NCI-H146 treated with DMSO at 0.1 percent for 48 hours (cell line): ENCODE results near the gene ZNF668.
"Not testable (repeated sequence)": the region's sequence is repeated elsewhere in the genome, so short reads cannot be mapped to it uniquely, and the experiment has no call there.

ENCODE experiments used
- DNase-seq: peaks from one replicate; lab custom pipeline; 2025; ENCODE audit not compliant: unreplicated experiment; lab: John Stamatoyannopoulos, UW

The ZNF668 gene

DNA sequence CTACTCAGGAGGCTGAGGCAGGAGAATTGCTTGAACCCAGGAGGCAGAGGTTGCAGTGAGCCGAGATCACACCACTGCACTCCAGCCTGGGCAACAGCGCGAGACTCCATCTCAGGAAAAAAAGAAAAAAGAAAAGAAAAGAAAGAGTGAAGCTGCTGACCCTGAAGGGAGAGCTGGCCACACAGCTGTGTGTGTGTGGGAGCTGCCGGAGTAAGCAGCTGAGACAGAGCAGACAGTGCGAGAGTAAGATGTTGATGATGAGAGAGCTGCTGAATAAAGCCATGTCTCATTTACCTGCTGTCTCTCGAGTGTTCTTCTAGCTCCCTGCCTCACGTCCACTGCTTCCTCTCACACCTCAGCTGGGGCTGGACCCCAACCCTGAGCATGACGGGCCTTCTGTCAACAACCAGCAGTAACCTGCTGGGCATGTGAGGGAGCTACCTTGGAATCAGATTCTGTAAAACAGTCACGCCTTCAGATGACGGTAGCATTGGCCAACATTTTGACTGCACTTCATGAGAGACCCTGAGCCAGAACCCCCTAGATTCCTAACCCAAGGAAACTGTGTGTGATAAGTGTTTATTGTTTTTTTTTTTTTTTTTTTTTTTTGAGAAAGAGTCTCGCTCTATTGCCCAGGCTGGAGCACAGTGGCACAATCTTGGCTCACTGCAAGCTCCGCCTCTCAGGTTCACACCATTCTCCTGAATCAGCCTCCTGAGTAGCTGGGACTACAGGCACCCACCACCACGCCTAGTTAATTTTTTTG, 27.0 kb upstream of the ZNF668 start:
- not testable (repeated sequence) for DNase-seq

- no peak for DNase-seq
These were observed 26.0 kb upstream of the ZNF668 start for GRCh38 chr16:31099860-31100638.

GRCh38 chr16:31094424-31095120, 20.5 kb upstream of the ZNF668 start, which contains the start of gene VKORC1:
Gene VKORC1, minus strand, starts transcription at chr16:31094797. Its CDS starts 68 bp downstream, at chr16:31094729.
- DNase-seq: peak; percentile 99

DNA sequence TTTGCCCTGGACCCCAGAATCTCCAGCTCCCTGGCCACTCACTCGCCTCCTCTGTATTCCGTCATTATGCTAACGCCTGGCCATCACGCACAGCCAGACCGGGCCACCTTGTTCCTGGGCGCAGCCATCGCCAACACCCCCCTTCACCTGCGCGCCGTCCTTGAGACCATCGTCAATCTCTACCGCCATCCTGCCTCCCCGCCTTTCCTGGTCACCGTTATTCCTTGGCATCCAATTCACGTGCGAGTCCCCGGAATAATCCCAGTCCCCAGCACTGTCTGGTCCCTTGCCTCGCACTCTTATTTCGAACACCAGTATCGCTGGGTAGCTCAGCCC, 20.0 kb upstream of the ZNF668 start:
- peak; percentile 21 for DNase-seq

- peak; percentile 52 for DNase-seq
These were observed 19.2 kb upstream of the ZNF668 start for GRCh38 chr16:31093132-31093703.

DNA sequence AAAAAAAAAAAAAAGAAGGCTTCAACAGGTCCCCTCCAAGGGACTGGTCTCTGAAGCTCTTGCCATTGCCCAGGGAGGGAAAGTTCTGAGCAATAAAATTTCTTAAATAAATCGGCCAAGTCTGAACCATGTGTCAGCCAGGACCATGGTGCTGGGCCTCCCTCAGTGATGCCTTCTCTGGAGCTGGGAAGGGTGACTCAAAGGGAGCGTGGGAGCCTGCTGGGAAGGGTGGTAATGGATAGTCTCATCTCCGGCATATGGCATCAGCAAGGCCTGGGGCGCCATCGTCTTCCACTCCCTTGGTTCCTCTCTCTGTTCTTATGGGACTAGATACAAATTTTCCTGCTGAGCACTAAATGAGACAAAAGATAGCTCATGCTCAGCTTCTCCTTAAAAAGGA, 18.3 kb upstream of the ZNF668 start:
- no peak for DNase-seq

- no peak for DNase-seq
These were observed 16.5 kb upstream of the ZNF668 start for GRCh38 chr16:31090540-31090939.

GRCh38 chr16:31089199-31089598, 15.2 kb upstream of the ZNF668 start:
- DNase-seq: no peak

- no peak for DNase-seq
These were observed 14.6 kb upstream of the ZNF668 start, which contains the start of gene PRSS53 for GRCh38 chr16:31088459-31089183. Gene PRSS53, minus strand, starts transcription at chr16:31088943. Its CDS starts 134 bp downstream, at chr16:31088809.

DNA sequence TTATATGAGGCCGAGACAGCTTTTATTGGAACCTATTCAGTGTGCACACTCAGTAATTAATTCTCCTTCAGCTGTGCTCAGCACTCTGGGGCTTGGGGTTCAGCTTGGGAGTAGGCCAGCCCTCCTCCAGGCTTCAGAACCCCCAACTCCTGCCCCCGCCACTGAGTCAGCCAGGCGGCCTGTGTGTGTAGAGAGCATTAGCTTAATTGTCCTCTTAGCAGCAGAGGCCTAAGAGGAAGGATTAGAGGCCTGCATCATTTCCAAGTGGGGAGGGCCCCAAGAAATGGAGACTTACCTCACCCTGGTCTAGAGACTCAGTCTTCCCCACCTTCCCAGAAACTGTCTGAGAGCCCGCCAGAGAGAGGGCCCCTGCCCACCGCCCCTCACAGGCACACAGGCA, 13.9 kb upstream of the ZNF668 start:
- DNase-seq: no peak

DNA sequence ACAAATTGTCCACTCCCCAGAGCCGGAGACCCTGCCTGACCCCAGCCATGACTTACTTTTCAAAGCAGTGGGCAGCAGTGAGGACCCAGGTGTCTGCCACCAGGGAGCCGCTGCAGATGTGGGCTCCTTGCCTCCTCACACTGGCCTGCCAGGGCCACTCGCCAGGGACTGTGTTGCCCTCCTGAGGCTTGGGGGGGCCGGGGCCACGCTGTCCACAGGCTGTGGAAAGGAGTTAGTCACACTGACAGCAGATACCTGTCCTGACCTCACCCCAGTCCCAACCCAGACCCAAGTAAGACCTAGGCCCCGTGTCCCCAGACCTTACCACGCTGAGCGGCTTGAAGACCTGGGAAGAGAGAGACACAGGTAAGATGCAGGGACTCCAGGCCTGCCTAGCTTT, 13.4 kb upstream of the ZNF668 start:
- no peak for DNase-seq

GRCh38 chr16:31086629-31086906, 12.5 kb upstream of the ZNF668 start:
- no peak for DNase-seq

GRCh38 chr16:31085873-31086628, 12.0 kb upstream of the ZNF668 start:
- no peak for DNase-seq

DNA sequence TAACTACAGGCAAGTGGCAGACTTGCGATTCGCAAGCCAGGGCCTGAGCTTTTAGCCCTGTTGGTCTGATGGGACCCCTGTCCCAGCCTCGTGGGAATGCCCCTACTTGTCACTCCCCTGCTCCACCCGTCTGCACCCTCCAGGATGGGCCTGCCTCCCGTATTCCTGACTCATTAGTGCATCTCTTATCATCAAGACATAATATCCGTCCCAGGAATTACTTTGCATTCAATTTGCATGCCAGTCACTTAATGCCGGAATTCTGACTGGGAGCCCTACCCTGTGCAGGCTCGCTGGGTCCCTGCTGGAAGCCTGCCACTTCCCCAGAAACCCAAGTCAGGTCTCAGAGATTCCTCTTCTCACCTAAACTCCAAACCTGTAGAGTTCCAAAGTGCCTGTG, 11.4 kb upstream of the ZNF668 start:
- no peak for DNase-seq

DNA sequence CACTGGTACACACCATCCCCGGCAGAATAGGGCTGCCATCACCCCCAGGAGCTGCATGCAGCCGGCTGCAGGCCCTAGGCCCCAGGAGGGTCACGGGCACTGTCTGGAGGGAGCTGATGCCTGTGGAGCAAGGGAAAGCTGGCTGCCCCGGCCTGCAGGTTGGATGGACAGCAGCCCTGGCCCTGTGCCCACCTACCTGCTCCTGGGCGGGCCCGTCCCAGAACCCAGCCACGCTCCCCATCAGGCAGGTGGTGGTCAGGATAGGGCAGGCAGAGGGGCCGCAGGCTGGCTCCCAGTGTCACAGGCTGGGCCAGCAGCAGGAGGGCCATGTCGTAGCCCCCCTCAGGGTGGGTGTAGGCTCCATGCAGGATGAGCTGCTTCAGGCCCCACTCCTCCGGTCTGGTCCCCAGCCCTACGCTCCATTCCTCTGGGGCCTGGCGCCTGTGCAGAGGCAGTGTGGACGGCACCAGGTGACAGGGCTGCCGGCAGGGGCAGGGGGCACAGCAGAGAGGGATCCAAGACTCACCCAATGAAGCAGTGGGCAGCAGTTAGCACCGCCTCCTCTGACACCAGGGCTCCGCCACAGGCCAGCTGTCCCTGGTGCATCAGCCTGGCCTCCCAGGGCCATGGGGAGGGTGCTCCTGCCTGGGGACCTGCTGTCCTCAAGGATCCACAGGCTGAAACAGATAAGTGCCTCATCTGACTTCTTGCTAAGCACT, 10.7 kb upstream of the ZNF668 start:
- no peak for DNase-seq

DNA sequence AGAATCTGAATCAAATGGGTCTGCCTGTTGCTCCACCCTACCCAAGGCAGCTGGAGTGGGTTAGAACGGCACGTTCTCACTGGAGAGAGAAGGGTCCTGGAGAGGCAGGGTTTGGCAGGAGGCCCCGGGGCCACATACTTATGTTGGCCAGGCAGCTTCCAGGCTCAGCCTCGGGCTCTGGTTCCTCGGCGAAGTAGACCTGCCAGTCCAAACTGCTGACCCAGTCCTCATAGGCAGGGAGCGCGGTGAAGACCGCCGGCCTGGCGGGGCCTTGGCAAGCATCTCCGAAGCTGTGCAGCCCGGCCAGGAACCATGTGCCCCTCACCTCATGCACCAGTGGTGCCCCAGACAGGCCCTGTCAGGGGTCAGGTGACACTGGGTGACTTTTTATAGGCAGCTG, 9.9 kb upstream of the ZNF668 start:
- DNase-seq: no peak

DNA sequence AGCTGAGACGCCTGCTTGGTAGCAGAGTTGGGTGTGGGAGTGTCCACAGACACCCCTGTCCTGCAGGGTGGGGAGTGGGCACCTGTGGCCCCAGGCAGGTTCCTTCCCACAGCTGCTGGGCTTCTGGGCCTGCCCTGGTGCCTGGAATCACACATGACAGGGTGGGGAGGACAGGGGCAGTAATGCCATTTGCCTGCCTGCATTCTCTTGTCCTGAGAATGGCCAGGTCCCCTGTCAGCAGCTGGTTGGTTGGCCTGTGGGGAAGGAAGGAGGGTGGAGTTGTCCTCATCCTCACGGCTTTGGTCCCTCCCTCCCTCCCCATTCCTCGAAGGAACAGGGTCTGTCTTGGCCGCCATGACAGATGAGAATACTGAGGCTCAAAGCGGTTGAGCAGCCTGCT, 9.5 kb upstream of the ZNF668 start:
- DNase-seq: no peak

DNA sequence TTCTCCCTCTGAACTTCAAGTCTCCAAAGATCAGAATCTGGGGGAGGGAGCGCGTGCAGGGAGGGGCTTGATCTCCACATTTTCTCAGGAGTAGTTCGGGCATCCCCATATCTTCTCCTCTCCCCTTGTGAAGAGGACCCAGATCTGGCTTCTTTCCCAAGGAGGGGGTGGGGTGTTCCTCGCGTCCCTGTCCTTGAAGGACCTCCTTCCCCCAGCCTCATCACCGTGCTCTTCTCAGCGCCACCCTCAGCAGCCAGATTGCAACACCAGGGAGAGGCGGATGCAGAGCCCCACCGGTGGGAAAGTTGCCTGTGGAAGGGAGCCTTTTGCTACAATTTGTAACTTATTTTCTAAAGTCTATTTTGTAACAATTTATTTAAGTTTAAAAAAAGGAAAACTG, 9.0 kb upstream of the ZNF668 start:
- no peak for DNase-seq

DNA sequence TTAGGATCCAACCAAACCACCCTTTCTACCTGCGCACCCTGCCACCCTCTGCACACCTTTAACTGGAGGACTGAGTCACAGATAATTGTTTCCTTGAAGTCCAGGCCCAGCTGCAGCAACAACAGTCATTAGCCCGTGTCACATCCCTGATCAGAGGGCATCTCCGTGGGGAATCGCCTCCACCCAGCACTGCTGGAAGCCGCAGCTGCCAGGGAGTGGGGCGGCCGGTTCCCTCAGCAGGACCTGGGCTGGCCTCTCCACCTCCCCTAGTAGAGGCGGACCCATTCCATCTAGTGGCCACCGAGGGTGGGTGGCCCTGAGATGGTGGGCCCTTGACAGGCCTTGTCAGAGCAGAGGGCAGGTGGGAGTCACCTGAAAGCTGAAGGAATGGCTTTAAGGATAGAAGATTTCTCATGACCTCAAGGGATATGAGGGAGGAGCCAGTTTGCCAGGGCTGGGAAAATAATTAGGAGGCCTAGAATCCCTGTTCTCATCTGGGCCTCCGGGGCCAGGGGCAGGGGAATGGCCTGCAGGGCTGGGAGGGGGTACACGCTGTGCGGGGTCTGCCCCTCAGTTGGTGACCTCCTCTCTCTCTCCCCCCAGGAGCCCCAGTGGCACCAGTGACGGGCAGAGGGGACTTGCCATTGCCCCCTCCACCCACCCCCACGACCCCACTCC, 8.5 kb upstream of the ZNF668 start:
- no peak for DNase-seq
